ENCODE measurements around the gene SIDT1. TPM values are rescaled to one million over a fixed set of nuclear protein-coding genes. Genes with fewer than 3 reads are reported as not detected.

SIDT1 gene
- total RNA-seq, 3 donors from 2014 or later (not counting 1 experiment from before 2014, with no cell fraction given): 86.9 to 136 (median 101) TPM

GRCh38 chr3:113607219-113607596 is 74.9 kb downstream of the SIDT1 start:
- ATAC-seq (no peak), DNase-seq (no peak)
- TF ChIP-seq CTCF (IDR thresholded peaks at IDR 0.05): no peak
- intact Hi-C loops (cut with micrococcal nuclease): no loop called here
- peak overlapping the region; percentile 39 for H3K27ac ChIP-seq (ENCODE audit: low read length)
- Mint-ChIP-seq H3K4me1 (peaks cover 18 to 21% of the 10 kb centered on the region in 2 donors), H3K9me3 (no peaks in the 10 kb centered on the region), H3K27ac (peak overlapping the region; percentile 58 to 80), H3K27me3 (ENCODE audit: low read depth in 2 of 2) (no peaks in the 10 kb centered on the region), H3K4me3 (peak overlapping the region; percentile 45), H3K36me3 (peaks cover 32% of the 10 kb centered on the region)
- WGBS (ENCODE audit: insufficient coverage): 44% methylated on average over 5 of the region's 5 CpGs
- no peaks in the 10 kb centered on the region for H3K27me3 ChIP-seq (ENCODE audit: control insufficient read depth, insufficient read depth, low read length)
- H3K4me1 ChIP-seq (ENCODE audit: control insufficient read depth, insufficient read depth, low read length): peaks cover 20% of the 10 kb centered on the region
- H3K9me3 ChIP-seq (ENCODE audit: control insufficient read depth, insufficient read depth, low read length): no peaks in the 10 kb centered on the region
- no peak overlapping the region for H3K4me3 ChIP-seq (ENCODE audit: low read length)
- H3K36me3 ChIP-seq (ENCODE audit: control insufficient read depth, insufficient read depth, low read length): peaks cover 70% of the 10 kb centered on the region

GRCh38 chr3:113614402-113614801 is 82.0 kb downstream of the SIDT1 start:
- H3K36me3 Mint-ChIP-seq: peaks cover 18% of the 10 kb centered on the region
- H3K27ac ChIP-seq (ENCODE audit: low read length): no peak overlapping the region
- WGBS (ENCODE audit: insufficient coverage): 75% methylated on average over 5 of the region's 5 CpGs
- H3K9me3 ChIP-seq (ENCODE audit: control insufficient read depth, insufficient read depth, low read length): no peaks in the 10 kb centered on the region
- H3K4me1 Mint-ChIP-seq: no peaks in the 10 kb centered on the region
- H3K27me3 ChIP-seq (ENCODE audit: control insufficient read depth, insufficient read depth, low read length): no peaks in the 10 kb centered on the region
- no peak overlapping the region for H3K27ac Mint-ChIP-seq
- DNase-seq (no peak), ATAC-seq (no peak)
- H3K27me3 Mint-ChIP-seq (ENCODE audit: low read depth in 2 of 2): no peaks in the 10 kb centered on the region
- intact Hi-C loops (cut with micrococcal nuclease): no loop called here
- no peak overlapping the region for H3K4me3 Mint-ChIP-seq
- peaks cover 66% of the 10 kb centered on the region for H3K36me3 ChIP-seq (ENCODE audit: control insufficient read depth, insufficient read depth, low read length)
- no peak overlapping the region for H3K4me3 ChIP-seq (ENCODE audit: low read length)
- no peaks in the 10 kb centered on the region for H3K9me3 Mint-ChIP-seq
- H3K4me1 ChIP-seq (ENCODE audit: control insufficient read depth, insufficient read depth, low read length): no peaks in the 10 kb centered on the region
- TF ChIP-seq CTCF (IDR thresholded peaks at IDR 0.05): no peak

GRCh38 chr3:113615976-113616375 is 83.6 kb downstream of the SIDT1 start:
- DNase-seq (no peak), ATAC-seq (no peak)
- Mint-ChIP-seq H3K36me3 (peaks cover 23% of the 10 kb centered on the region), H3K4me1 (no peaks in the 10 kb centered on the region), H3K27me3 (ENCODE audit: low read depth in 2 of 2) (no peaks in the 10 kb centered on the region), H3K9me3 (no peaks in the 10 kb centered on the region), H3K4me3 (no peak overlapping the region), H3K27ac (no peak overlapping the region)
- intact Hi-C loops (cut with micrococcal nuclease): no loop called here
- H3K27me3 ChIP-seq (ENCODE audit: control insufficient read depth, insufficient read depth, low read length): no peaks in the 10 kb centered on the region
- 99% methylated on average over 4 of the region's 4 CpGs for WGBS (ENCODE audit: insufficient coverage)
- no peaks in the 10 kb centered on the region for H3K4me1 ChIP-seq (ENCODE audit: control insufficient read depth, insufficient read depth, low read length)
- H3K27ac ChIP-seq (ENCODE audit: low read length): no peak overlapping the region
- H3K4me3 ChIP-seq (ENCODE audit: low read length): no peak overlapping the region
- no peak for TF ChIP-seq CTCF (IDR thresholded peaks at IDR 0.05)
- no peaks in the 10 kb centered on the region for H3K9me3 ChIP-seq (ENCODE audit: control insufficient read depth, insufficient read depth, low read length)
- peaks cover 74% of the 10 kb centered on the region for H3K36me3 ChIP-seq (ENCODE audit: control insufficient read depth, insufficient read depth, low read length)

- no peak overlapping the region for H3K27ac ChIP-seq (ENCODE audit: low read length)
- DNase-seq: no peak
- WGBS (ENCODE audit: insufficient coverage): 98% methylated on average over 2 of the region's 2 CpGs
- intact Hi-C loops (cut with micrococcal nuclease): no loop called here
- no peak overlapping the region for H3K4me3 ChIP-seq (ENCODE audit: low read length)
- no peak for ATAC-seq
- H3K27ac Mint-ChIP-seq: no peak overlapping the region
- H3K4me1 Mint-ChIP-seq: no peaks in the 10 kb centered on the region
- H3K9me3 Mint-ChIP-seq: no peaks in the 10 kb centered on the region
- peaks cover 19% of the 10 kb centered on the region for H3K36me3 Mint-ChIP-seq
- no peaks in the 10 kb centered on the region for H3K27me3 ChIP-seq (ENCODE audit: control insufficient read depth, insufficient read depth, low read length)
- peaks cover 72% of the 10 kb centered on the region for H3K36me3 ChIP-seq (ENCODE audit: control insufficient read depth, insufficient read depth, low read length)
- H3K4me1 ChIP-seq (ENCODE audit: control insufficient read depth, insufficient read depth, low read length): no peaks in the 10 kb centered on the region
- H3K27me3 Mint-ChIP-seq (ENCODE audit: low read depth in 2 of 2): no peaks in the 10 kb centered on the region
- no peak overlapping the region for H3K4me3 Mint-ChIP-seq
- no peak for TF ChIP-seq CTCF (IDR thresholded peaks at IDR 0.05)
- H3K9me3 ChIP-seq (ENCODE audit: control insufficient read depth, insufficient read depth, low read length): no peaks in the 10 kb centered on the region
Observed at GRCh38 chr3:113617726-113618125, 85.4 kb downstream of the SIDT1 start.
